ENCODE measurements around the gene PGLYRP4. TPM values are rescaled to one million over a fixed set of nuclear protein-coding genes. Genes with fewer than 3 reads are reported as not detected.

Gene PGLYRP4
- total RNA-seq, 2 experiments from 2014 or later: 0.09 TPM; not detected in 1

DNA sequence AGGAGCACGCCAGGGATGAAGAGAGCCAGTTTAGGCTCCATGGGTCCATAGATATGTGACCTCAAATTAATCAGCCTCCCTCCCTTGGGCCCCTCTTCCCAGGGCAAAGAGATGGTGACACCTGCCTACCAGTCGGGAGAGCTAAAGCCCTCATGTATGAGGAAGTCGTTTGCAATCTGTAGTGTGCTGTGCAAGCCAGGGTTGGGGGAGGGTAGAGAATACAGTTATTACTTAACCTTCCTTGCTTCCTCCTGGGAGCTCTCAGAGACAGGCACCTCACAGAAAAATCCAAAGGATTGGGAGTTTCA, 4.0 kb downstream of the PGLYRP4 start:
- ChIA-PET CTCF (interaction anchor here (3.4 kb wide), 1 partner anchor 8 kb away, joined by 20 read pairs; no protein-coding TSS in a partner anchor), POLR2A (no interaction called here)
- intact Hi-C loops (cut with DNase I, micrococcal nuclease): no loop called here
- H3K36me3 Mint-ChIP-seq (ENCODE audit: low read depth): no peaks in the 10 kb centered on the region
- ATAC-seq (no peak), DNase-seq (no peak)
- no peak overlapping the region for H3K27ac Mint-ChIP-seq
- H3K4me3 Mint-ChIP-seq: no peak overlapping the region
- H3K9me3 Mint-ChIP-seq (ENCODE audit: low read depth): no peaks in the 10 kb centered on the region
- H3K4me1 Mint-ChIP-seq: peaks cover 38% of the 10 kb centered on the region
- H3K27me3 Mint-ChIP-seq: peaks cover 9% of the 10 kb centered on the region

DNA sequence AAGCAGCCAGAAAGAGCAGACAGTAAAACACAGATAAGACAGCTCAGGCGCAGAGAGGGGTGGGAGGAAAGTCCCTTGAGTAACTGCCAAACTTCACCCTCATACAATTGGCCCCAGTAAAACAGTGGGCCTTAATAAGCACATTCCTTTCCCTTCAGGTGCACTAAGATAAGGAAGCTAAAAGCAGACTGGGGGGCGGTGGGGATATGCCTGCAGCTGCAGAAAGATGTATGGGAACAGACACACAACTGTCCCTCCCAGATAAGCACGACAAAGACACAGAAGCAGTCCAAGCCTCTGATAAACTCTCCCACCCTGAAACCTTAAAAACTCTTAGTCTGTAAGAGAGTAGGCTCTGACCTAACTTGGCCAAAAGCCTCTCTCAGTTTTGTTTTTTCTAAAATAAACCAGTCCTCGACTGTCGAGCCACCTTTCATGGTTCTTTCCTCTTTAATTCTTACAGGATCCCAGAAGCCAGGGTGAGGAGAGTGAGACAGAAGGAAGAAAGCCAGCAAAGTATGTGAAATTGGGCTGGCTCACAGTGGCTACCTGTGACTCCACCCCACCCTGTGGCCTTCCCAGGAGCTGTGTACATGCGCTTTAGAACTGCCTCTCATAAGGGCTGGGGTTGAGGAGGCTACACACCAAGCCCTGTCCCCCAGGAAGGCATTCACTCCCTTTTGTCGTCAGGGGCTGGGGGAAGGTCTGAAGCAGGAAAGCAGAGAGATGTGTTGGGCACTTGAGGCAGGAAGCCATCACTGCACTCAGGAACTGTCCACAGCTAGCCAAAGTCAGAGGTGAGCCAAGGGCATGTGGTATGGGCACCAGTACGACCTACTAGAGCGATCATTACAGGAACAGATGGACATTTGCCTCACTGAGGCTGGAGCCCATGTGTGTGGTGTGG, 4.6 kb downstream of the PGLYRP4 start:
- Mint-ChIP-seq H3K27ac (peak overlapping the region; percentile 20), H3K4me3 (no peak overlapping the region), H3K36me3 (ENCODE audit: low read depth) (no peaks in the 10 kb centered on the region), H3K4me1 (peaks cover 45% of the 10 kb centered on the region), H3K9me3 (ENCODE audit: low read depth) (no peaks in the 10 kb centered on the region), H3K27me3 (peaks cover 9% of the 10 kb centered on the region)
- ChIA-PET CTCF (interaction anchor here (0.9 to 3.4 kb wide), 2 partner anchors 8 to 151 kb away, joined by 5 to 20 read pairs; no protein-coding TSS in a partner anchor), POLR2A (no interaction called here)
- intact Hi-C loops (cut with DNase I, micrococcal nuclease): no loop called here
- DNase-seq (no peak), ATAC-seq (no peak)

- peak overlapping the region; percentile 20 for H3K27ac Mint-ChIP-seq
- peaks cover 45% of the 10 kb centered on the region for H3K4me1 Mint-ChIP-seq
- DNase-seq: no peak
- intact Hi-C loops (cut with DNase I, micrococcal nuclease): no loop called here
- peaks cover 8% of the 10 kb centered on the region for H3K27me3 Mint-ChIP-seq
- H3K4me3 Mint-ChIP-seq: no peak overlapping the region
- ChIA-PET POLR2A (no interaction called here), CTCF (interaction anchor here (0.8 to 3.4 kb wide), 3 partner anchors 9 to 152 kb away, joined by 3 to 20 read pairs (median 5); no protein-coding TSS in a partner anchor)
- H3K9me3 Mint-ChIP-seq (ENCODE audit: low read depth): no peaks in the 10 kb centered on the region
- no peaks in the 10 kb centered on the region for H3K36me3 Mint-ChIP-seq (ENCODE audit: low read depth)
- no peak for ATAC-seq
These were observed 5.5 kb downstream of the PGLYRP4 start for GRCh38 chr1:153343040-153343681.

GRCh38 chr1:153342178-153342577, 6.5 kb downstream of the PGLYRP4 start:
- Mint-ChIP-seq H3K9me3 (ENCODE audit: low read depth) (no peaks in the 10 kb centered on the region), H3K27ac (no peak overlapping the region), H3K36me3 (ENCODE audit: low read depth) (no peaks in the 10 kb centered on the region), H3K4me3 (no peak overlapping the region), H3K27me3 (peaks cover 5% of the 10 kb centered on the region), H3K4me1 (peaks cover 45% of the 10 kb centered on the region)
- no peak for ATAC-seq
- POLR2A ChIA-PET: no interaction called here
- intact Hi-C loops (cut with DNase I, micrococcal nuclease): no loop called here
- DNase-seq: no peak
- CTCF ChIA-PET: interaction anchor here (0.7 to 3.4 kb wide), 2 partner anchors 10 to 103 kb away, joined by 3 to 20 read pairs; no protein-coding TSS in a partner anchor

DNA sequence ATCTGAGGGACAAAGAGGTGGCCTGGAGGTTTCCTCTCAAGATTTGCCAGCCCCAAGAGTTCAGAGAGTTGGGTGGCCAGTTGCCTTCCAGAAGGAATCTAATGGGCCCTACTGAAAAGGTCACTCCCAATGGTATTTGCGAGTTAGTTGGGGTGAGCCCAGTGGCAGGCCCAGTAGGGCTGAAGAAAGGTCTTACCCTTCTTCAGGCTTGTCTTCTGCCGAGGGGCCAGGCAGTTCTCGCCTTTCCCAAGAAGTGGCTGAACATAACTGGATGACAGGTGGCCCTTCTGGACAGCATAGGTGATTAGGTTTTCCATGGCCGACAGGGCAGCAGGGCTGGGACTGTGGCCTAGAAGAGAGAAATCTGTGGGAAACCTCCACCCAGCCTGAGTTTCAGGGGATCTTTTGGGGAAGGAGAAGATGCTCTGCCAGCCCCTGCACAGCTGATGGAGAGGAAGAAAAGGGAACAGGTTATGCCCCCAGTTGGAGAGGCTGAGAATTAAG, 7.2 kb downstream of the PGLYRP4 start:
- intact Hi-C loops (cut with DNase I, micrococcal nuclease): no loop called here

GRCh38 chr1:153340356-153340755, 8.3 kb downstream of the PGLYRP4 start:
- CTCF ChIA-PET: no interaction called here
- intact Hi-C loops (cut with DNase I, micrococcal nuclease): no loop called here
- Mint-ChIP-seq H3K9me3 (ENCODE audit: low read depth) (no peaks in the 10 kb centered on the region), H3K27me3 (peaks cover 3% of the 10 kb centered on the region), H3K4me3 (no peak overlapping the region), H3K36me3 (ENCODE audit: low read depth) (no peaks in the 10 kb centered on the region), H3K27ac (no peak overlapping the region), H3K4me1 (peaks cover 31% of the 10 kb centered on the region)
- POLR2A ChIA-PET: no interaction called here
- no peak for ATAC-seq
- no peak for DNase-seq

More for the DNA sequence above, 7.2 kb downstream of the PGLYRP4 start:
- Mint-ChIP-seq H3K27ac (no peak overlapping the region), H3K36me3 (ENCODE audit: low read depth) (no peaks in the 10 kb centered on the region), H3K27me3 (peaks cover 5% of the 10 kb centered on the region), H3K4me3 (no peak overlapping the region), H3K9me3 (ENCODE audit: low read depth) (no peaks in the 10 kb centered on the region), H3K4me1 (peaks cover 42% of the 10 kb centered on the region)
- ChIA-PET CTCF (interaction anchor here (0.7 to 3.4 kb wide), 3 partner anchors 11 to 102 kb away, joined by 3 to 20 read pairs (median 3); partner anchors contain the start of gene S100A9), POLR2A (no interaction called here)
- DNase-seq: no peak
- ATAC-seq: no peak

DNA sequence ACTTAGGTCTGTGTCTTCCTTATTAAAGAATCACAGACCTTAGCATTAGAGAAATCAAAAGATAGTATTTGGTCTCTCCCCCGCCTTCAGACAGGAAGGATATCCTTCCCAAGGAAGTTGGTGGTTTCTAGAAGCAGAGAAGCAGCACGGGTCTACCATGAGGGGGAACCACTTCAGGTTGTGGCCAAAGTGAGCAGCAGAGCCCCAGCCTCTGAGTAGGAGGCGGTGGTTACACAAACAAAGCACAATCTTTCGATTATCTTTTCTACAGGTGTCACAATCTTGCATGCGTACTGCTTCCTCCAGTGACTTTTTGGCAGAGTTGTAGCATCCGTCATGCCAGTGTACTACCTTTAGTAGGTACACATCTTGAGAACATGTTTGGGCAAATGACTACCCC, 8.8 kb downstream of the PGLYRP4 start:
- intact Hi-C loops (cut with DNase I, micrococcal nuclease): no loop called here
- H3K4me1 Mint-ChIP-seq: peaks cover 27% of the 10 kb centered on the region
- DNase-seq (no peak), ATAC-seq (peak; percentile 9)
- H3K27ac Mint-ChIP-seq: no peak overlapping the region
- no peaks in the 10 kb centered on the region for H3K9me3 Mint-ChIP-seq (ENCODE audit: low read depth)
- POLR2A ChIA-PET: no interaction called here
- H3K27me3 Mint-ChIP-seq: peaks cover 3% of the 10 kb centered on the region
- no peaks in the 10 kb centered on the region for H3K36me3 Mint-ChIP-seq (ENCODE audit: low read depth)
- CTCF ChIA-PET: no interaction called here
- no peak overlapping the region for H3K4me3 Mint-ChIP-seq

- H3K27ac Mint-ChIP-seq: no peak overlapping the region
- peaks cover 3% of the 10 kb centered on the region for H3K27me3 Mint-ChIP-seq
- POLR2A ChIA-PET: no interaction called here
- H3K9me3 Mint-ChIP-seq (ENCODE audit: low read depth): no peaks in the 10 kb centered on the region
- no peak overlapping the region for H3K4me3 Mint-ChIP-seq
- DNase-seq: no peak
- intact Hi-C loops (cut with DNase I, micrococcal nuclease): no loop called here
- CTCF ChIA-PET: interaction anchor here (0.6 kb wide), 1 partner anchor 353 kb away, joined by 3 read pairs; no protein-coding TSS in a partner anchor
- H3K36me3 Mint-ChIP-seq (ENCODE audit: low read depth): no peaks in the 10 kb centered on the region
- ATAC-seq: no peak
- peaks cover 12% of the 10 kb centered on the region for H3K4me1 Mint-ChIP-seq
These were observed 10.4 kb downstream of the PGLYRP4 start for GRCh38 chr1:153337980-153338853.

DNA sequence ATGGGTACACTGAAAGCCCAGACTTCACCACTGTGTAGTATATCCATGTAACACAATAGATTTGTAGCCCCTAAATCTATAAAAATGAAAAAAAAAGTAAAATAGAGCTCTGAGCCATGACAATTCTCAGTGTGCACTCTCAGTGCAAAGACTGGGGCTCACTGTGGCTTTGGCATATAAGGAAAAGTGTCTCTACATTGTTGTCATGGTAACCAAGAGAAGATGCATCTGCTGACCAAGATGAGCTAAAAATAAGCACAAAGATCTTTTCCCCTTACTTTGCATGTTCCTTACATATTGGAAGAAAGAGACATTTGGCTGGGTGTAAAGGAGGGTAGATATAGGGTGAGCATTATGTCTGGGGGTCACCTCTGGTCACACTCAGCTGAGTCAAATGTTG, 12.0 kb downstream of the PGLYRP4 start:
- Mint-ChIP-seq H3K27ac (no peak overlapping the region), H3K4me1 (peaks cover 12% of the 10 kb centered on the region), H3K9me3 (ENCODE audit: low read depth) (peaks cover 3% of the 10 kb centered on the region), H3K4me3 (no peak overlapping the region), H3K27me3 (peaks cover 3% of the 10 kb centered on the region), H3K36me3 (ENCODE audit: low read depth) (no peaks in the 10 kb centered on the region)
- no peak for ATAC-seq
- intact Hi-C loops (cut with DNase I, micrococcal nuclease): no loop called here
- ChIA-PET POLR2A (no interaction called here), CTCF (interaction anchor here (0.8 to 1.3 kb wide), 2 partner anchors 15 to 162 kb away, joined by 3 to 7 read pairs; no protein-coding TSS in a partner anchor)
- DNase-seq: no peak

GRCh38 chr1:153333902-153334301, 14.7 kb downstream of the PGLYRP4 start:
- H3K4me1 Mint-ChIP-seq: no peaks in the 10 kb centered on the region
- ChIA-PET POLR2A (no interaction called here), CTCF (no interaction called here)
- H3K4me3 Mint-ChIP-seq: no peak overlapping the region
- no peak overlapping the region for H3K27ac Mint-ChIP-seq
- DNase-seq (no peak), ATAC-seq (no peak)
- H3K36me3 Mint-ChIP-seq (ENCODE audit: low read depth): no peaks in the 10 kb centered on the region
- peaks cover 2% of the 10 kb centered on the region for H3K27me3 Mint-ChIP-seq
- H3K9me3 Mint-ChIP-seq (ENCODE audit: low read depth): peaks cover 8% of the 10 kb centered on the region
- intact Hi-C loops (cut with DNase I, micrococcal nuclease): no loop called here

GRCh38 chr1:153324912-153325311, 23.7 kb downstream of the PGLYRP4 start:
- intact Hi-C loops (cut with DNase I, micrococcal nuclease): no loop called here
- Mint-ChIP-seq H3K4me1 (no peaks in the 10 kb centered on the region), H3K36me3 (ENCODE audit: low read depth) (no peaks in the 10 kb centered on the region), H3K4me3 (no peak overlapping the region), H3K27ac (no peak overlapping the region), H3K9me3 (ENCODE audit: low read depth) (peaks cover 16% of the 10 kb centered on the region), H3K27me3 (no peaks in the 10 kb centered on the region)
- ATAC-seq: no peak
- POLR2A ChIA-PET: no interaction called here
- CTCF ChIA-PET: no interaction called here
- no peak for DNase-seq

All from activated CD4-positive, alpha-beta T cell treated with anti-CD3 and anti-CD28 coated beads for 36 hours (primary cell).